Inflammatory macrophage treated with lipopolysaccharide for 1 hour (primary cell): ENCODE results near the gene ETV2.
A peak's percentile ranks its signal among the peaks of the same experiment; 100 is the strongest.
"Not testable (repeated sequence)": the region's sequence is repeated elsewhere in the genome, so short reads cannot be mapped to it uniquely, and the experiment has no call there.

ENCODE experiments used
- DNase-seq, 2 donors: peaks; one replicate each; pipeline ENCODE4 v3.0.0-alpha.2; 2020 to 2022

Gene ETV2

GRCh38 chr19:35641515-35642151, at the start of gene ETV2:
TSS of gene ETV2 (plus strand) at chr19:35641745. CDS start at chr19:35642461, 716 bp downstream.
- peak; percentile 50 to 58 for DNase-seq

- peak in 1 of 2 donors; percentile 25 for DNase-seq
Measured at GRCh38 chr19:35592226-35592625, 49.3 kb upstream of the ETV2 start.

GRCh38 chr19:35595026-35595425, 46.5 kb upstream of the ETV2 start:
- DNase-seq, result not testable (repeated sequence)

- no peak for DNase-seq
Measured at GRCh38 chr19:35595928-35596327, 45.6 kb upstream of the ETV2 start.

GRCh38 chr19:35596366-35596999, 45.1 kb upstream of the ETV2 start:
- DNase-seq, result peak; percentile 22 to 26

GRCh38 chr19:35601971-35602370, 39.6 kb upstream of the ETV2 start:
- DNase-seq, result no peak

GRCh38 chr19:35604436-35604835, 37.1 kb upstream of the ETV2 start:
- DNase-seq, result not testable (repeated sequence)

- not testable (repeated sequence) for DNase-seq
Measured at GRCh38 chr19:35607170-35607569, 34.4 kb upstream of the ETV2 start.

GRCh38 chr19:35607661-35608060, 33.9 kb upstream of the ETV2 start:
- no peak for DNase-seq

GRCh38 chr19:35608251-35608650, 33.3 kb upstream of the ETV2 start:
- no peak for DNase-seq

GRCh38 chr19:35609851-35610353, 31.6 kb upstream of the ETV2 start:
- peak; percentile 32 to 33 for DNase-seq

GRCh38 chr19:35612224-35612558, 29.4 kb upstream of the ETV2 start:
- no peak for DNase-seq

GRCh38 chr19:35612559-35613321, 28.8 kb upstream of the ETV2 start, which contains the start of gene HAUS5:
TSS of gene HAUS5 (plus strand) at chr19:35612735. CDS start at chr19:35612795, 60 bp downstream.
- DNase-seq, result peak; percentile 84 to 98

- DNase-seq, result no peak
Measured at GRCh38 chr19:35613574-35613973, 28.0 kb upstream of the ETV2 start.

- no peak for DNase-seq
Measured at GRCh38 chr19:35615036-35615435, 26.5 kb upstream of the ETV2 start.

- DNase-seq, result no peak
Measured at GRCh38 chr19:35618857-35619256, 22.7 kb upstream of the ETV2 start.

- DNase-seq, result no peak
Measured at GRCh38 chr19:35619290-35619923, 22.1 kb upstream of the ETV2 start.

GRCh38 chr19:35620001-35620400, 21.5 kb upstream of the ETV2 start:
- DNase-seq, result no peak

- no peak for DNase-seq
Measured at GRCh38 chr19:35621708-35622107, 19.8 kb upstream of the ETV2 start.

GRCh38 chr19:35622750-35623149, 18.8 kb upstream of the ETV2 start:
- no peak for DNase-seq

GRCh38 chr19:35623327-35624010, 18.1 kb upstream of the ETV2 start:
- DNase-seq, result no peak

GRCh38 chr19:35628264-35628564, 13.3 kb upstream of the ETV2 start:
- no peak for DNase-seq
